ENCODE measurements around the gene RANGAP1.

DNA sequence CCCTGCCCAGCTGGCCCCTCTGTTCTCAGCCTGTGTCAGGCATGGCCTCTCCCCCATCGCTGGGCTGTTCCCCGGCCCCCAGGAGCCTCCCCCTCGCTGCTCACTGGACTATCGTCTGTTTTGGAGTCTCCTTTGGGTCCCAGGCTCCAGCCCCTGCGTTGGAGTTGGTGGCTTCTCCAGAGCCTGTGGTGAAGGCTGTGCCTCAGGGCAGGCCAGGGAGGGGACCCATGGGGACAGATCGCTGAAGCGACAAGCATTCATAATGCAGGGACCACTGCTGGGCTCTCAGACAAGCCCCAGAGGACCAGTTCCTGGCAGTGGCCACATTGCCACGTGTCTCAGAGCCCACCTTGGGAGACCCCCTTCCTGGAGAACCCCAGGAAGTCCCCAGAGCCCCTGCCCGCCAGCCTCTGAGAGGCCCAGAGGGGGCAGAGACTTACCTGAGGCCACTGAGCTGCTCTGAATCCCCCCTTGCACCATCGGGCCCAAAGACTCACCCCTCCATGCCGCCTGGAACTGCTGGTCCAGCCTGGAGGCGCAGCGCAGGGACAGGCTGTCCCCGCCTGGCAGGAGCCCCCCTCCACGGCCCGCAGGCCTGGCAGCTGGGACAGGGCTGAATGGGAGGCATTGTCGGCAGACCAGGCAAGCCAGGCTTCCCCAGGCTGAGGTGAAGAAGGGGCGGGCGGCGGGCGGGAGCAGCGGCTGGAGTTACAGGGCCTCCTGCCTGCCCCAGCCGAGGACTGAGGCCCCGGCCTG lies 45.4 kb downstream of the RANGAP1 start, which contains the start of gene CHADL:
- TF ChIP-seq, protein P1, sequence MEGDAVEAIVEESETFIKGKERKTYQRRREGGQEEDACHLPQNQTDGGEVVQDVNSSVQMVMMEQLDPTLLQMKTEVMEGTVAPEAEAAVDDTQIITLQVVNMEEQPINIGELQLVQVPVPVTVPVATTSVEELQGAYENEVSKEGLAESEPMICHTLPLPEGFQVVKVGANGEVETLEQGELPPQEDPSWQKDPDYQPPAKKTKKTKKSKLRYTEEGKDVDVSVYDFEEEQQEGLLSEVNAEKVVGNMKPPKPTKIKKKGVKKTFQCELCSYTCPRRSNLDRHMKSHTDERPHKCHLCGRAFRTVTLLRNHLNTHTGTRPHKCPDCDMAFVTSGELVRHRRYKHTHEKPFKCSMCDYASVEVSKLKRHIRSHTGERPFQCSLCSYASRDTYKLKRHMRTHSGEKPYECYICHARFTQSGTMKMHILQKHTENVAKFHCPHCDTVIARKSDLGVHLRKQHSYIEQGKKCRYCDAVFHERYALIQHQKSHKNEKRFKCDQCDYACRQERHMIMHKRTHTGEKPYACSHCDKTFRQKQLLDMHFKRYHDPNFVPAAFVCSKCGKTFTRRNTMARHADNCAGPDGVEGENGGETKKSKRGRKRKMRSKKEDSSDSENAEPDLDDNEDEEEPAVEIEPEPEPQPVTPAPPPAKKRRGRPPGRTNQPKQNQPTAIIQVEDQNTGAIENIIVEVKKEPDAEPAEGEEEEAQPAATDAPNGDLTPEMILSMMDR (IDR thresholded peaks at IDR 0.05; ENCODE audit: borderline replicate concordance, extremely low read depth, low read length, poor library complexity, severe bottlenecking) = no peak
- TF ChIP-seq EZH2 (IDR thresholded peaks at IDR 0.05; ENCODE audit: borderline replicate concordance, low read depth, low read length, severe bottlenecking) = no peak

Data from DND-41 (cell line).